ENCODE data around the gene LITAFD.
"Not testable (repeated sequence)": the region's sequence is repeated elsewhere in the genome, so short reads cannot be mapped to it uniquely, and the experiment has no call there.

LITAFD gene

DNA sequence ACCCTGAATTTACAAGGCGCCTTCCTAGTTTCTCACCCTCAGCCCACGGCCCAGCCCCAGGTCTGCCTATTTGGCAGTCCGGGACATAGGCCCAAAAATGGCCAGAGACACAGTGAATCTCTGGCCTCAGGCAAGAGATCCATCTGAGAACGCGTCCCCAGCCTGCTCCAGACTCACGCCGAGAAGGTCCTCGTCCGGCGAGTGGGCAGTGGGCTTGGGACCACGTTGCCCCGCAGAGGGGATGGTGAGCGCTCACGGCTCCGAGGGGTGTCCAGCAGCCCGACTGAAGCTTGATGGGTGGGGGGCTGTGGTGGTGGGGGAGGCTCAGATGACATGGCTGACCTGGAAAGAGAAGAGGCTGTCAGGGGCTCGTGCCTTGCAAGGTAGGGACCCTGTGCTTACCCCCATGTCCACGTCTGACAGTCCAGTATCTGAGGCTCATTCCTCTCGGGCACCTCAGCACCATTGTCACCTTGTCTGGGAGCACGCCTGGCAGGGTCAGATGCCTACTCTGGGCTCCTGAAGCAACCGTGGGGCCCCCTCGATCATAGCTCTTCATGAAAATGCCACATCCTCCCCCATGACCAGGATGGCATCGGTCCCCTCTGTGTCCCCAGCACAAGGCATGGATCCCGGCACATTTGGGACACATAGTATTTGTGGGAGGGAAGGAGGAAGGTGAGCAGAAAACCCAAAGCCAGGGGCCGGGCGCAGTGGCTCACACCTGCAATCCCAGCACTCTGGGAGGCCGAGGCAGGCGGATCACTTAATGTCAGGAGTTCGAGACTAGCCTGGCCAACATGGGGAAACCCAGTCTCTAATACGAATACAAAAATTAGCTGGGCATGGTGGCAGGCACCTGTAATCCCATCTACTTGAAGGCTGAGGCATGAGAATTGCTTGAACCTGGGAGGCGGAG lies 22.9 kb upstream of the LITAFD start:
- no peak for DNase-seq (ENCODE audit: low spot score)

- peak; percentile 77 for DNase-seq (ENCODE audit: low spot score)
These were observed 22.0 kb upstream of the LITAFD start for GRCh38 chr16:8859913-8860881.

DNA sequence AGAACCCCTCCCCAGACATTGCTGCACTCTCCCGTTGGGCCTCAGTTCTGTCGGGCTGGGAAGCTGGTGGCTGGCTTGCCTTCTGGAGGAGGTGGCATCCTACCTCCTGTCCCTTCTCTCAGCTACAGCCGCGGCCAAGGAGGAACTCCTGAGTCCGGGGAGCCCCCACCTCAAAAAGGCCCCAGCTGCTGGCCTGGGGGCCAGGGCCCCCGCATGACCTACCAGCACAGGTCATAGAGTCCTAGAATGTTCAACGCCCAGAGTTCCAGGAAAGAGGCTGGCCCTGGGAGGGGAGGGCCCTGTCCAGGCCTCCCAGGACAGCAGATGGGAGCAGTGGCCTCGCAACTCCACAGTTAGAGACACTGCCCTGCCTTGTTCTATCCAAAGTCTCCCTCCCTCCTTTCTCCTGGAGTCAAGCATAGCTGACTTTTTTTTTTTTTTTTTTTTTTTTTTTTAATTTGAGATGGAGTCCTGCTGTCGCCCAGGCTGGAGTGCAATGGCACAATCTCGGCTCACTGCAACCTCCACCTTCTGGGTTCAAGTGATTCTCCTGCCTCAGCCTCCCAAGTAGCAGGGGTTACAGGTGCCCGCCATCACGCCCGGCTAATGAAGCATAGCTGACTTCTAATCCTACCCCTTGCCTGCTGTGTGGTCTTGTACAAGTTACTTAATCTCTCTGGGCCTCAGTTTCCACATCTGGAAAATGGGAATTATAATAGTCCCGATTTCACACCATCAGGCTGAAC lies 20.4 kb upstream of the LITAFD start:
- no peak for DNase-seq (ENCODE audit: low spot score)

- DNase-seq (ENCODE audit: low spot score), result no peak
These were observed 19.6 kb upstream of the LITAFD start for GRCh38 chr16:8862309-8863130.

DNA sequence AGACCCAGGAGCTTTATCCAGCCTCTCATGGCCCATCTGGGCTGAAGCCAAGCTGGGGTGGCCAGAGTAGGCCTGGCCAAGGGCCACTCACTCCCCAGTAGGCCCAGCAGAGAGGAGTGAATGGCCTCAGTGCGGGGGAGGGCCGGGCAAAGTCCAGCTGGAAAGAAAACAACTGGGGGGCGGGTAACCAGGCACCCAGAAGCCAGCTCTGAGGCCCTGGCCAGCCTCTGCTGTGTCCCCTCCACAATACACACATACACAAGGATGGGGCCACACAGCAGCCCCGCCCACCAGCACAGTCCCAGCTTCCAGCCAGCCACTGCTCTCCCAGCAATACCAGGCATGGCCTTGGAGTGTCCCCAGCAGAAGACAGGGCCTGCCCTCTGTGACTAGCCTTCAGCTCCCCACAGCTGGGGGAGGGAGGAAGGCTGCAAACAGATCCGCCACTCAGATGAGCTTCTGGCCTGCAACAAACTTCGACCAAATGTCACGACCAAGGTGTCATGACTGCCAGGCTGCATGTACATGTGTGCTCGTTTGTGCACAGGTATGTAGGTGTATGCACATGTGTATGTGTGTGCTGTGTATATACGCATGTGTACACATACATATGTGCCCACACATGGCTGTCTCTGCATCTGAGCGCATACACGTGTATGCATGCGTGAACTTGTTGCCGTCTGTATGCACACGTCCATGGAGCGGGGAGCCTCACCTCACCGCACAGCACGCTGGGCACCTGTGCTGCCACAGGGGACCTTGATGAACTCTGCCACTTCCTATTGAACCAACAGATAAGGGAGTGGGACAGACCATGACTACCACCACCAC lies 18.3 kb upstream of the LITAFD start:
- peak; percentile 82 for DNase-seq (ENCODE audit: low spot score)

DNA sequence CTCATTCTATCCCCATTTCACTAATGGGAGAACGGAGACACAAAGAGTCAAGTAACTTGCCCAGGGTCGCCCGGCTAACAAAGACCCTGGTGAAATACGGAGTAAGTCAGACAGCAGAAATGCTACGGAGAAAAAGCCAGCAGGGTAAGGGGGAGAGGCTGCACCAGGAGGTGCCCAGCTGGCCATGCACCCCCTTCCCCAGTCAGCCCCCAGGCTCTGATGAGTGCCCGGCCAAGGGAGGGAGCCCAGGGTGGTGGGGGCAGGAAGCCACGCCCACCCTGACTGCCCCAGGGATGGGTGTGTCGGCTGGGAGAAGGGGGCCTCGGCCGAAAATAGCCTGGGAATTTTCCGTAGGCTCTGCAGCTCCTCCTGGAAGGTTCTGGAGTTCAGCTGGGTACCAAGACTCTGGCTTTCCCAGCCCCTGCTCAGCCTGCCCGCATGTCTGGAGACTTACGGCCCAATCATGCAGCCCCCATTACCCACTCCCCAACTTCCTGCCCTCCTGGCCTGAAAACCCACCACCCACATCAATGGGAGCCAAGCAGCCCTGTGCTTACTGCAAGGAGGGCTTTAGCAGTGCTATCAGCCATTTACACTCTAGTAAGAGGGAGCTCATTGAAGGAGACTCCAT lies 17.6 kb upstream of the LITAFD start:
- no peak for DNase-seq (ENCODE audit: low spot score)

DNA sequence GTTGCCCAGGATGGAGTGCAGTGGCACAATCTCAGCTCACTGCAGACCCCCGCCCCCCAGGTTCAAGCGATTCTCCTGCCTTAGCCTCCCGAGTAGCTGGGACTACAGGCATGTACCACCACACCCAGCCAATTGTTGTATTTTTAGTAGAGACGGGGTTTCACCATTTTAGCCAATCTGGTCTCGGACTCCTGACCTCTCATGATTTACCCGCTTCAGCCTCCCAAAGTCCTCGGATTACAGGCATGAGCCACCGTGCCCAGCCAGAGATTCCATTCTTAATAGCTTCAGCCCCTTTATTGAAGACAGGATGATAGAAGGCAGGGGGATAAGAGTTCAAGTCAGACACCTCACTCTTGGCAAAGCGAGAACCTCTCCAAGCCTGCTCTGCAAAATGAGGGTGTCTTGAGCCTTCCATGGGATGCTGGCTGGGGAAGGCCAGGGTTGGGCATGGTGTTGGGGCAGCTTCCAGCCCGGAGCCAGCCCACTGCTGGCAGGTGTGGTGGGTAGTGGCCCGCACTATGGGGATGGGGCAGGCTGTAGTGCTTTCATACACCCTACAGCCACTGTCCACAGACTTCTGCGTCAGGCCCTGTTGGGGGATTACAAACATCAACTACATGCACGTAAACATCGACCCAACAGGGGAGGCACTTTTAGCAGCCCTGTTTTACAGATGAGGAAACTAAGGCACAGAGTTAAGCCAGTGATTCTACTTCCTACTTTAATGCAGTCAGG lies 16.8 kb upstream of the LITAFD start:
- no peak for DNase-seq (ENCODE audit: low spot score)

DNA sequence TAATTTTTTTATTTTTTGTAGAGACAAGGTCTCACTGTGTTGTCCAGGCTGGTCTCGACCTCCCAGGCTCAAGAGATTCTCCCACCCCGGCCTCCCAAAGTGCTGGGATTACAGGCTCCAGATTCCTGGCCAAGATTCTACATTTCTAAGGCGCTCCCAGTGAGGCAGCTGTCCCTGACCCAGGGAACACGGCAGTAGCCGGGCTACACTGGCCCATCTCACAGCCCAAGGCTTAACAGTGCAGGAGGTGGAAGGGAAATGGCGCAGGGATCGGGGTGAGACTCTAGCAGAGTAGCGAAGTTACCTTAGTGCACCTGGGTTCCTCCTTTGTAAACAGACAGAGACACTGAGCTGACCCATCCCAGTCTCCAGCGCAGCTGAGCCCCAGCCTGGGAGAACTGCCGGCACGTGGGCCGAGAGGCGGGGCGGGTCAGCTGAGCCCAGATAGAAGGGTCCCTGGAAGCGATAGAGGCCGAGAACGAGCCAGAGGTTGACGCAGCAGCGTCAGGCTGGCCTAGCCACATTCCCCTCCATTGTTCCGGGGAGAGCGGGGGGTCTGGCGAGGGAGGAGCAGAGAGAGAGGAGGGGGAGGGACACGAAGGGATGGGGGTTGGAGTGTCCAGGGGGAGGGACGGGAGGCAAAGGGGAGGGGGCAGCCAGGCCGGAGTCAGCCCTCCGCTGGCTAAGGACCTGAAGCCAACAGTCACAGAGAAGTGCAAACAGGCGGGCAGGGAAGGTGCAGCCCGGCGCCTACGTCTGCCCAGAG lies 15.8 kb upstream of the LITAFD start:
- DNase-seq (ENCODE audit: low spot score), result peak; percentile 55

GRCh38 chr16:8866884-8867215 lies 15.3 kb upstream of the LITAFD start:
- DNase-seq (ENCODE audit: low spot score), result no peak

GRCh38 chr16:8867216-8867931 lies 14.8 kb upstream of the LITAFD start:
- DNase-seq (ENCODE audit: low spot score), result no peak

DNA sequence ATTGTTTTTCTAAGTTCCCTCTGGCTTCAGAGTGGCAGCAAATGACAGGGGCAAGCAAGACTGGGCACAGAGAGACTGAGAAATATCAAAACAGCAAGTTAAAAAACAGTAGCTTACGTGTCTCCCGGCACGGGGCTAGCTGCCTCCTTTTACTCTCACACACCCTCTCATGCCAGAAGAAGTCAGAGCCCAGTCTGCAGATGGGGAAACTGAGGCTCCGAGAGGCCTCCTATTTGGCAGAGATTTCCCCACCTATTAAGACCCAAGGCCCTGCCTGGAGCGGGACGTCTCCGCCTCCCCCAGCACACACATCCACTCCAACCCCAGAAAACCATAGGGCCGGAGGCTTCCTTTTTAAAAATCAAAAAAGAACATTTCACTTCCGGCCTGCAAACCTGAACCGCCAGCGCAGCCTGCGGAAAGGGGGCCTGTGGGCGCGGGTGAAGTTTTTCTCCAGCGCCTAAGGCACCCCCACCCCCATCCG lies 14.2 kb upstream of the LITAFD start:
- no peak for DNase-seq (ENCODE audit: low spot score)

- peak; percentile 91 for DNase-seq (ENCODE audit: low spot score)
These were observed 13.5 kb upstream of the LITAFD start, which contains the start of gene CARHSP1 for GRCh38 chr16:8868416-8869211. CARHSP1 (minus strand) TSS chr16:8869006; CDS start chr16:8859328, 9,678 bp downstream.

DNA sequence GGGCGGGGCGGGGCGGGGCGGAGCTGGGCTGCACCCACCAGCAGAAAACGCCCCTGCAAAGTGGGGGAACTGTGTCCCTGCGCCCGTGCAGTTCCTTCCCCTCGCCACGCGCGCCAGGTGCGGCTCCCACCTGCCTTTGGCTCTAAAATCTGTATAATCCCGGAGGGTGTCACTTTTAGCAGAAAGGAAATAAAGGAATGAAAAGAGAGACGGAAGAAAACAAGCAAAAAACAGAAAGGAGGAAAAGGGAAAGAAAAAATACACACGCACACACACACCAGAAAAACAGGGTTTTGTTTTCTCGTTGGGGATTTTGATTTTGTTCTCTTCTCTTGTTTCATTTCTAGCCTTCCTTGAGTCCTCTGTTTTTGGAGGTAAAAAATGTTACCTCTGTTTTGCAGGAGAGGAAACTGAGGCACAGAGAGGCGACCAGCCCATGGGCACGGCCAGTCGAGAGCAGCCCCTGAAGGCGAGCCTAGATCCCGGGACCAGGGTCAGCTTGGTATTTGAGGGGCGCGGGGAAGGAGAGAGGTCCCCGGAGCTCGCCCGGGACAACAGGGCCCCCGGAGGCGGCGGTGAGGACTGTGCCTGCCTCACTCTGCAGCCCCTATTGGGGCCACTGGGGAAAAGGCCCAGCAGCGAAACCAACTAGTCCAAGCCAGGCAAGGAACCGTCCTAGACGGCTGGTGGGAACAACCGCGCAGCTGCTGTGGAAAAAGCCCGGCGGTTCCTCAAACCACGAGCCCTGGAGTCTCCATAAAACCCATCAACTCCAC lies 12.8 kb upstream of the LITAFD start:
- DNase-seq (ENCODE audit: low spot score), result peak; percentile 58

DNA sequence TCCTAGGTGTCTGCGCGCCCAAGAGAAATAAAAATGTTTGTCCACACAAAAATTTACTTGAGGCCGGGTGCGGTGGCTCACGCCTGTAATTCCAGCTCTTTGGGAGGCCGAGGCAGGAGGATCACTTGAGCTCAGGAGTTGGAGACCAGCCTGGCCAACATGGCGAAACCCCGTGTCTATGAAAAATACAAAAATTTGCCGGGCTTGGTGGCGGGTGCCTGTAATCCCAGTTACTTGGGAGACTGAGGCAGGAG lies 12.2 kb upstream of the LITAFD start:
- DNase-seq (ENCODE audit: low spot score), result not testable (repeated sequence)

- no peak for DNase-seq (ENCODE audit: low spot score)
These were observed 10.1 kb upstream of the LITAFD start for GRCh38 chr16:8872071-8872470.

All from HuH-7 (cell line).